K562 (cell line): Measurements from ENCODE around the gene ITM2B. TPM values are rescaled to one million over a fixed set of nuclear protein-coding genes. Genes with fewer than 3 reads are reported as not detected.

Source experiments
- ATAC-seq: fragments of 200-7000 bp; cut with Tn5 transposase; 3 replicates; pipeline ENCODE4 v1.9.1; 2020; ENCODE audit warnings: moderate library complexity
- BruUV-seq: library from RNA; stranded (reverse); fragments of 400-500 nt; replicated peaks from 2 replicates; lab custom pipeline; 2021; lab: Mats Ljungman, UMichigan
- CTCF ChIA-PET: fragments of 300-600 bp; formaldehyde crosslinking; extraction: SDS; loops from one replicate; lab custom pipeline; 2021; ENCODE audit warnings: low intra/inter-chr PET ratio; lab: Yijun Ruan, JAX
- POLR2A ChIA-PET: fragments of 300-600, 350-650 bp; sonication (Branson Sonifier 250); formaldehyde crosslinking; extraction: SDS; loops from one replicate; lab custom pipeline; 2021; ENCODE audit warnings: antibody characterized with exemption, inconsistent platforms; lab: Yijun Ruan, JAX
- DNase-seq, 4 experiments: peaks; one replicate each; pipeline versions ENCODE4 v3.0.0 to v3.0.0-alpha.2; 2011 to 2018; ENCODE audit warnings: low spot score in 3 of 4, mixed read lengths in 3 of 4; ENCODE audit errors: extremely low read depth in 1 of 4
- FAIRE-seq: peaks from 2 replicates; lab custom pipeline; 2011; peaks lifted over from hg19 to GRCh38; lab: Jason Lieb, UNC
- H2AFZ ChIP-seq: 2 replicates; pipeline ENCODE4 v1.6.0; 2011; ENCODE audit warnings: low read depth, low read length, control low read depth, inconsistent platforms
- H3K27ac ChIP-seq: fragments of 200-600 bp; 3 replicates; pipeline ENCODE4 v1.8.0; 2011; ENCODE audit warnings: low read depth, mild to moderate bottlenecking, control low read depth, inconsistent platforms, low read length, moderate library complexity, mixed read lengths; ENCODE audit errors: extremely low read depth
- H3K27me3 ChIP-seq, 2 experiments: fragments of 300-600 bp in 1 of 2; 2 replicates in 1 of 2; 3 replicates in 1 of 2; pipeline versions ENCODE4 v1.6.0 to v1.8.0; 2011; ENCODE audit warnings: inconsistent platforms in 2 of 2, low read length in 2 of 2, mild to moderate bottlenecking in 1 of 2, mixed read lengths in 1 of 2, moderate library complexity in 1 of 2; ENCODE audit not compliant: control insufficient read depth in 2 of 2, insufficient read depth in 2 of 2
- H3K36me3 ChIP-seq: fragments of 300-600 bp; 3 replicates; pipeline ENCODE4 v1.8.0; 2011; ENCODE audit warnings: mild to moderate bottlenecking, low read length, inconsistent platforms; ENCODE audit not compliant: control insufficient read depth, insufficient read depth
- H3K4me1 ChIP-seq, 2 experiments: fragments of 200-600 bp in 1 of 2; replicated peaks in 1 of 2; 2 replicates in 1 of 2; 3 replicates in 1 of 2; pipeline versions ENCODE4 v1.5.1 to v1.8.0; 2011; ENCODE audit warnings: inconsistent platforms in 2 of 2, low read length in 2 of 2, mild to moderate bottlenecking in 1 of 2, mixed read lengths in 1 of 2, moderate library complexity in 1 of 2; ENCODE audit not compliant: control insufficient read depth in 2 of 2, insufficient read depth in 2 of 2
- H3K4me2 ChIP-seq: 2 replicates; pipeline ENCODE4 v1.6.1; 2011; ENCODE audit warnings: low read length, control low read depth, inconsistent platforms, mixed read lengths; ENCODE audit not compliant: insufficient read depth
- H3K4me3 ChIP-seq: fragments of 200-600 bp; sonication (generic), shearing (Covaris generic); 2 replicates; pipeline ENCODE4 v1.5.1; 2016; ENCODE audit warnings: control low read depth, inconsistent platforms
- H3K79me2 ChIP-seq: fragments of 200-600 bp; 3 replicates; pipeline ENCODE4 v1.8.0; 2011; ENCODE audit warnings: low read length, inconsistent platforms; ENCODE audit not compliant: control insufficient read depth, insufficient read depth
- H3K9ac ChIP-seq, 2 experiments: 2 replicates each; pipeline versions ENCODE4 v1.6.0 to v1.6.1; 2011; ENCODE audit warnings: low read depth in 2 of 2, low read length in 2 of 2, control low read depth in 1 of 2, inconsistent platforms in 1 of 2, mild to moderate bottlenecking in 1 of 2, mixed read lengths in 1 of 2; ENCODE audit not compliant: insufficient read depth in 1 of 2
- H3K9me1 ChIP-seq: one replicate; pipeline ENCODE4 v1.6.0; 2011; ENCODE audit warnings: inconsistent platforms, mild to moderate bottlenecking, low read length, moderate library complexity; ENCODE audit not compliant: control insufficient read depth, insufficient read depth
- H3K9me3 ChIP-seq: replicated peaks from 2 replicates; pipeline ENCODE4 v1.5.1; 2011; ENCODE audit warnings: low read depth, low read length, inconsistent platforms; ENCODE audit not compliant: control insufficient read depth, insufficient read depth
- H4K20me1 ChIP-seq: replicated peaks from 2 replicates; pipeline ENCODE4 v1.6.1; 2011; ENCODE audit warnings: low read length, inconsistent platforms, mixed read lengths; ENCODE audit not compliant: control insufficient read depth, insufficient read depth
- CUX1 ChIP-seq: fragments of 200-800 bp; sonication (Bioruptor generic); IDR thresholded peaks from 2 replicates; pipeline ENCODE4 v1.6.1; 2016; ENCODE audit warnings: missing genetic modification characterization, missing compliant biosample characterization
- GABPB2 ChIP-seq: fragments of 250-450 bp; sonication (Bioruptor Pico); conservative IDR thresholded peaks from 2 replicates; pipeline ENCODE4 v1.5.1; 2021; ENCODE audit warnings: mild to moderate bottlenecking
- HCFC1 ChIP-seq: IDR thresholded peaks from 2 replicates; pipeline ENCODE4 v1.6.1; 2012; ENCODE audit warnings: low read depth, low read length, improper control_type of control experiment
- HINFP ChIP-seq: fragments of 450-650 bp; conservative IDR thresholded peaks from 2 replicates; pipeline ENCODE4 v1.6.1; 2016; ENCODE audit warnings: missing genetic modification characterization, low read depth, mild to moderate bottlenecking, control low read depth, missing compliant biosample characterization
- PHF8 ChIP-seq: fragments of 200-600 bp; sonication (generic); IDR thresholded peaks from 2 replicates; pipeline ENCODE4 v1.6.1; 2012; ENCODE audit warnings: mixed run types, mild to moderate bottlenecking, inconsistent platforms, low read length, moderate library complexity, borderline replicate concordance
- RB1 ChIP-seq: fragments of 450-650 bp; IDR thresholded peaks from 2 replicates; pipeline ENCODE4 v1.6.1; 2017; ENCODE audit warnings: low read depth, mild to moderate bottlenecking
- ZC3H4 ChIP-seq: sonication (generic); formaldehyde crosslinking; IDR thresholded peaks from 2 replicates; pipeline ENCODE4 v1.9.0; 2021; ENCODE audit warnings: missing genetic modification reagents, borderline replicate concordance
- ZNF655 ChIP-seq: fragments of 250-450 bp; sonication (Bioruptor Pico); IDR thresholded peaks from 2 replicates; pipeline ENCODE4 v1.5.0; 2021
- ZZZ3 ChIP-seq: fragments of 450-650 bp; IDR thresholded peaks from 2 replicates; pipeline ENCODE4 v1.6.1; 2016; ENCODE audit warnings: antibody characterized with exemption, mild to moderate bottlenecking, moderate library complexity
- WGBS: fragments of 100-300 bp; shearing (Covaris generic); methylation state at CpG from one replicate; pipeline ENCODE4 v1.1.6; 2016; ENCODE audit warnings: low coverage, mixed read lengths; ENCODE audit not compliant: insufficient coverage; ENCODE audit errors: missing lambda C conversion rate; 5-methylcytosine and 5-hydroxymethylcytosine counted together
- in situ Hi-C: fragments of 300-500 bp; cut with MboI; formaldehyde crosslinking; loops from 4 replicates; pipeline ENCODE4 v1.15.0; 2018; ENCODE audit warnings: inconsistent platforms, mixed read lengths
- intact Hi-C: fragments of 100-400 bp; cut with micrococcal nuclease; formaldehyde crosslinking; loops from 2 replicates; pipeline ENCODE4 v1.14.2; 2022
- polyA plus RNA-seq, 8 experiments: library from polyadenylated mRNA; depleted of rRNA in 4 of 8; stranded (reverse) in 5 of 8; unstranded in 3 of 8; fragments of >200 nt; fragmentation: Nextera tagmentation in 2 of 8; fragmentation: Illumina TruSeq in 1 of 8; extraction: Ambion mirVana in 2 of 8; extraction: Trizol in 1 of 8; gene quantifications; 2 replicates each; pipeline versions ENCODE4 v1.2.1 to v1.2.3, GENCODE V29; 2011 to 2014; ENCODE audit warnings: inconsistent platforms in 1 of 8, missing spikeins in 1 of 8
- total RNA-seq, 7 experiments: library from RNA; depleted of rRNA in 6 of 7; stranded (reverse); fragments of >200 nt in 6 of 7; fragmentation: Illumina TruSeq in 2 of 7; extraction: Trizol in 2 of 7; gene quantifications; 2 replicates each; pipeline versions ENCODE4 v1.2.1 to v1.2.3, GENCODE V29; 2011 to 2021; ENCODE audit warnings: low replicate concordance in 1 of 7
- TF ChIP-seq, protein P1 (sequence below): fragments of 250-450 bp; sonication (Bioruptor Pico); IDR thresholded peaks from 2 replicates; pipeline ENCODE4 v1.4.0; 2020
- TF ChIP-seq, protein P2 (sequence below): sonication (generic); formaldehyde crosslinking; IDR thresholded peaks from 2 replicates; pipeline ENCODE4 v1.8.0; 2022; ENCODE audit warnings: mild to moderate bottlenecking, missing genetic modification reagents
- TF ChIP-seq, protein P3 (sequence below): sonication (generic); formaldehyde crosslinking; IDR thresholded peaks from 2 replicates; pipeline ENCODE4 v1.8.0; 2022; ENCODE audit warnings: missing genetic modification reagents, mild to moderate bottlenecking, moderate library complexity, borderline replicate concordance

Gene ITM2B
- total and polyA plus RNA-seq, 9 of the 15 experiments (the other 6 are each of a cell fraction or from before 2014, with no cell fraction given): 22.0 to 83.8 (median 45.0) TPM

- intact Hi-C loops (no loop called here), in situ Hi-C loops (no loop called here)
- Histone ChIP-seq H3K9me1 (no peaks in the 10 kb centered on the region), H3K36me3 (no peaks in the 10 kb centered on the region), H3K4me1 (no peaks in the 10 kb centered on the region), H3K4me2 (no peak overlapping the region), H3K9me3 (no peaks in the 10 kb centered on the region), H2AFZ (no peak overlapping the region), H3K27me3 (no peaks in the 10 kb centered on the region), H4K20me1 (no peaks in the 10 kb centered on the region), H3K27ac (no peak overlapping the region), H3K9ac (no peak overlapping the region), H3K79me2 (no peaks in the 10 kb centered on the region), H3K4me3 (no peak overlapping the region)
- DNase-seq (no peak), FAIRE-seq (no peak), ATAC-seq (no peak)
- WGBS: 0% methylated on average over 1 of the region's 1 CpG
- CTCF ChIA-PET: no interaction called here
- POLR2A ChIA-PET: no interaction called here
- BruUV-seq: no TSS peak
- TF ChIP-seq PHF8 (no peak), HCFC1 (no peak), HINFP (tag) (no peak), ZNF655 (CRISPR knock-in tag) (no peak), GABPB2 (CRISPR knock-in tag) (no peak), CUX1 (CRISPR knock-in tag) (no peak), RB1 (no peak), ZZZ3 (no peak), ZC3H4 (no peak)
- TF ChIP-seq, protein P1, sequence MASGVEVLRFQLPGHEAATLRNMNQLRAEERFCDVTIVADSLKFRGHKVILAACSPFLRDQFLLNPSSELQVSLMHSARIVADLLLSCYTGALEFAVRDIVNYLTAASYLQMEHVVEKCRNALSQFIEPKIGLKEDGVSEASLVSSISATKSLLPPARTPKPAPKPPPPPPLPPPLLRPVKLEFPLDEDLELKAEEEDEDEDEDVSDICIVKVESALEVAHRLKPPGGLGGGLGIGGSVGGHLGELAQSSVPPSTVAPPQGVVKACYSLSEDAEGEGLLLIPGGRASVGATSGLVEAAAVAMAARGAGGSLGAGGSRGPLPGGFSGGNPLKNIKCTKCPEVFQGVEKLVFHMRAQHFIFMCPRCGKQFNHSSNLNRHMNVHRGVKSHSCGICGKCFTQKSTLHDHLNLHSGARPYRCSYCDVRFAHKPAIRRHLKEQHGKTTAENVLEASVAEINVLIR (CRISPR knock-in tag): no peak
- TF ChIP-seq, protein P2, sequence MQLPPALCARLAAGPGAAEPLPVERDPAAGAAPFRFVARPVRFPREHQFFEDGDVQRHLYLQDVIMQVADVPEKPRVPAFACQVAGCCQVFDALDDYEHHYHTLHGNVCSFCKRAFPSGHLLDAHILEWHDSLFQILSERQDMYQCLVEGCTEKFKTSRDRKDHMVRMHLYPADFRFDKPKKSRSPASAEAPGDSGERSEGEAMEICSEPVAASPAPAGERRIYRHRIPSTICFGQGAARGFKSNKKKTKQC: no peak
- TF ChIP-seq, protein P3, sequence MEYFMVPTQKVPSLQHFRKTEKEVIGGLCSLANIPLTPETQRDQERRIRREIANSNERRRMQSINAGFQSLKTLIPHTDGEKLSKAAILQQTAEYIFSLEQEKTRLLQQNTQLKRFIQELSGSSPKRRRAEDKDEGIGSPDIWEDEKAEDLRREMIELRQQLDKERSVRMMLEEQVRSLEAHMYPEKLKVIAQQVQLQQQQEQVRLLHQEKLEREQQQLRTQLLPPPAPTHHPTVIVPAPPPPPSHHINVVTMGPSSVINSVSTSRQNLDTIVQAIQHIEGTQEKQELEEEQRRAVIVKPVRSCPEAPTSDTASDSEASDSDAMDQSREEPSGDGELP (CRISPR knock-in tag): no peak
These were observed 44.9 kb upstream of the ITM2B start for GRCh38 chr13:48188131-48188530.
